EL (cell line): ENCODE data around the gene RAPGEF1.
"Not testable (repeated sequence)": the region's sequence is repeated elsewhere in the genome, so short reads cannot be mapped to it uniquely, and the experiment has no call there.

Experiments
- DNase-seq: peaks from one replicate; pipeline ENCODE4 v3.0.0-alpha.2; 2016

The RAPGEF1 gene, protein sequence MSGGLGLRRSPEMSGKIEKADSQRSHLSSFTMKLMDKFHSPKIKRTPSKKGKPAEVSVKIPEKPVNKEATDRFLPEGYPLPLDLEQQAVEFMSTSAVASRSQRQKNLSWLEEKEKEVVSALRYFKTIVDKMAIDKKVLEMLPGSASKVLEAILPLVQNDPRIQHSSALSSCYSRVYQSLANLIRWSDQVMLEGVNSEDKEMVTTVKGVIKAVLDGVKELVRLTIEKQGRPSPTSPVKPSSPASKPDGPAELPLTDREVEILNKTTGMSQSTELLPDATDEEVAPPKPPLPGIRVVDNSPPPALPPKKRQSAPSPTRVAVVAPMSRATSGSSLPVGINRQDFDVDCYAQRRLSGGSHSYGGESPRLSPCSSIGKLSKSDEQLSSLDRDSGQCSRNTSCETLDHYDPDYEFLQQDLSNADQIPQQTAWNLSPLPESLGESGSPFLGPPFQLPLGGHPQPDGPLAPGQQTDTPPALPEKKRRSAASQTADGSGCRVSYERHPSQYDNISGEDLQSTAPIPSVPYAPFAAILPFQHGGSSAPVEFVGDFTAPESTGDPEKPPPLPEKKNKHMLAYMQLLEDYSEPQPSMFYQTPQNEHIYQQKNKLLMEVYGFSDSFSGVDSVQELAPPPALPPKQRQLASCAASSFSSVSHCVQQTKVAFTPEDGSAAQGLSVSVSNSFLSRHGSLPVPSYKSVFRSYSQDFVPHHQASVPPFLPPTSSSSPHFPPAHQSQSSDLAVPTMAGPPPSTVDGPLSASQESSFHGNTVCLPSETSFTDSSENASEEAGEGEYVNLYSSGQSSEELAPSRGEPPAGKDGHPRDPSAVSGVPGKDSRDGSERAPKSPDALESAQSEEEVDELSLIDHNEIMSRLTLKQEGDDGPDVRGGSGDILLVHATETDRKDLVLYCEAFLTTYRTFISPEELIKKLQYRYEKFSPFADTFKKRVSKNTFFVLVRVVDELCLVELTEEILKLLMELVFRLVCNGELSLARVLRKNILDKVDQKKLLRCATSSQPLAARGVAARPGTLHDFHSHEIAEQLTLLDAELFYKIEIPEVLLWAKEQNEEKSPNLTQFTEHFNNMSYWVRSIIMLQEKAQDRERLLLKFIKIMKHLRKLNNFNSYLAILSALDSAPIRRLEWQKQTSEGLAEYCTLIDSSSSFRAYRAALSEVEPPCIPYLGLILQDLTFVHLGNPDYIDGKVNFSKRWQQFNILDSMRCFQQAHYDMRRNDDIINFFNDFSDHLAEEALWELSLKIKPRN (N-terminal part only)

GRCh38 chr9:131739959-131740648 lies at the start of gene RAPGEF1:
TSS of gene RAPGEF1 (minus strand) at chr9:131740076. CDS start at chr9:131739830, 246 bp downstream.
- peak; percentile 47 for DNase-seq

DNA sequence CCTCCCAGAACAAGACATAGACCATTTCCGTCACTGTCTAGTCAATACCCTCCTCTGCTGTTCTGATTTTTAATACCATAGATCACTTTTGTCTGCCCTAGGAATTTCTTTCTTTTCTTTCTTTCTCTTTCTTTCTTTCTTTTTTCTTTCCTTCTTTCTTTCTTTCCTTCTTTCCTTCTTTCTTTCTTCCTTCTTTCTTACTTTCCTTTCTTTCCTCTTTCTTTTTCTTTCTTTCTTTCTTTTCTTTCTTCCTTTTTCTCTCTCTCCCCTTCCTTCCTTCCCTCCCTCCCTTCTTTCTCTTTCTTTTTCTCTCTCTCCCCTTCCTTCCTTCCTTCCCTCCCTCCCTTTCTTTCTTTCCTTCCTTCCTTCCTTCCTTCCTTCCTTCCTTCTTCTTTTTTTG lies 49.0 kb upstream of the RAPGEF1 start:
- no peak for DNase-seq

DNA sequence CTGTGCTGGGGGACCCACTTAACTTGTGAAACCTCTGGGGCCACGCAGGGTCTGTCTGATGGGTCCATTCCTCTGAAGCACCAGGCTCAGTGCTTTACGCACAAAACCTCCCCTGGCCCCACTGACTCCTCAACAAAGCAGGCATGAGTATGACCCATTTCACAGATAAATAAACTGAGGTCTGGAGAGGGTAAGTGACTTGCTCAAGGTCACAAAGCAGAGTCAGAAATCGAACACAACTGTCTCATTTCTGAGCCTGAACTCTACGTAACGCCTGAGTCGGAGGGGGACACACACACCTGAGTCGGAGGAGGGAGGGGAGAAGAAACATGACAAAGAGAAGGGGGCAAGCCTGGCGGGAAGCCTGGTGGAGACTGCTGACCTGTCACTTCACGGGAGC lies 48.0 kb upstream of the RAPGEF1 start:
- no peak for DNase-seq

DNA sequence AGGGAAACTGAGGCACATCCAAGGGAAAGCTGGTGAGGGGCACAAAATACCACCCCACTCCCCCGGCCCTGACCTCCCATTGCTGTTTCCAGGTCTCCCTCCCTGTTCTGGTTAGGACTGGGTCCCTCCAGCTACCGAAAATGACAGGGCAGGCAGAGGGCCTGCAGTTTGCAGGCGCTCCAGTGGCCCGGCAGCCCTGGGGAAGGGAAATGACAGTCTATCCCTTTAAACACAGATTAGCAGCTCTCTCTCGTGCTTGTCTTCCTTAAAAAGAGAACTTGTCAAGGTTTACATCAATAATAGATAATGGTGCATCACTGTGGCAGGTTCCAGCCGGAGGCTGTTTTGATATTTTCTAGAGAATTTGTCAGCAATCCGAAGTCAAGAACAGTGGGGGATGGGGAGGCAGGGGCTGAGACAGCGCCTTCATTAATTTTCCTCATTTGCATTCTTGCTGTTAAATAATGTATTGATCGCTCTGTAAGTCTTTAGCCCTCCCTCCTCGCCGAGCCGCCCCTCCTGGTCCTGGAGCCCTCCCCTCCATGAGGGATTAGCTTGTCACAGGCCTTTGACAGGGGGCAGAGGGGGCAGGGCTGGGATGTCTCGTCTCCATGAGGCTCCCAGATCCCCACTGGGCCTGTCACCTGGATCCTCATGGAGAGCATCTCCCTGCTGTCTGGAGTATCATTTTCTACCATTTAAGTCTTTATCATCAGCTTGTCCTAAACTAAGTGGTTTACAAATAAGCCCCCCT lies 45.0 kb upstream of the RAPGEF1 start:
- no peak for DNase-seq

DNA sequence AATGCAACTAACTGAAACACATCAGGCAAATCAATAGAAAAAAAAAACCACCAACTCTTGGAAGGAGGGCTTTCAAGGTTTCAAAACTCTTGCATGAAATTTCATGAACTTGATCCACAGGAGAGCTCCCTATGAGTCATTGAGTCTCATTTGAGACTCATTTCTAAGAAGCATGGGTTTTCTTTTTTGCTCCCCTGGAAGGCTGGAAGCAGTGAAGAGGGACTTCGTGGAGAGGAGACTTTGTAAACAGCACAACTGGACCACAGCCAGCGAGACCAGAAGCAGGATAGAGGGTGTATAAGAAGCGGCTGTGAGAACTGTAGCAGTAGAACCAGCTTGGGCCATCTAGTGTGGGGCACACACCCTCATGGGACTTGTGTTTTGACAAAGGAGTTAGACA lies 41.2 kb upstream of the RAPGEF1 start:
- no peak for DNase-seq

DNA sequence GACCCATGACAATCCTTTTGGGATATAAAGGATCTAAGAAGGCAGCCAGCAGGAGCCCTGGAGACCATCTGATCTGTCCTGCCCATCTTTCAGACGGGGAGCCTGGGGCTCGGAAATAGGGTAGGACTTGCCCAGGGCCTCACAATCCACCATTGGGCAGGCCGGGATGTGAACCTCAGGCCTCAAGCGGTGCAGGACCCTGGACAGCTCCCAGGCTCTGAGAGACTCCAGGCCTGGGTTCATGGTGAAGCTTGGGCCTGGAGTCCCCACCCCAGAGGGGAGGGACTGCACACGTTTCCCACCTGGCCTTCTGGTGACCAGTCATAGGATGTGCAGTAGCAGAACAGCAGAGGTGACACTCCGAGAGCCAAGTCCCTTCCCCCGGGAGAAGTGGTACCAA lies 36.6 kb upstream of the RAPGEF1 start:
- DNase-seq = peak; percentile 37

GRCh38 chr9:131776036-131776435 lies 36.2 kb upstream of the RAPGEF1 start:
- no peak for DNase-seq

- DNase-seq = no peak
Measured at GRCh38 chr9:131774636-131775035, 34.8 kb upstream of the RAPGEF1 start.

DNA sequence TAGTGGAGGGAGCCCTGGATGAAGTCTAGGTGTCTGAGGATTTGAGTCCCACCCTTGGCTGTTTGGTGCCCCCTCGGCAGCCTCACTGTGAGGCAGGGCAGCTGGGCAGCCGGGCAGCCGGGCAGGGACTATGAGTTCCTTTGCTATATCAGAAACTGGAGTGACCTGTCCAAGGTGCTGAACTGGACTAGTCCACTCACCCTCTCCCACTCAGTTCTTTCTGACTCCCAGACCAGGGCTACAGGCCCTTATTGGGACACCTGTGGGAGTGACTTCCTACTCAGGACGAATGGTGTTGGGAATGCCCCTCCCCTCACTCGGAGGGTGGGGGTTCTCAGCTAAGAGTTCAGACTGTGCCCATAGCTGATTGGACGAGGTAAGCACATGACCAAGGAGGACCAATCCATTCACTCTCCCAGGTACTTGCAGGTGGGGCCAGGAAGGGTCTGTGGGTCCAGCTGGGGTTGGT lies 34.1 kb upstream of the RAPGEF1 start:
- DNase-seq = peak; percentile 51

DNA sequence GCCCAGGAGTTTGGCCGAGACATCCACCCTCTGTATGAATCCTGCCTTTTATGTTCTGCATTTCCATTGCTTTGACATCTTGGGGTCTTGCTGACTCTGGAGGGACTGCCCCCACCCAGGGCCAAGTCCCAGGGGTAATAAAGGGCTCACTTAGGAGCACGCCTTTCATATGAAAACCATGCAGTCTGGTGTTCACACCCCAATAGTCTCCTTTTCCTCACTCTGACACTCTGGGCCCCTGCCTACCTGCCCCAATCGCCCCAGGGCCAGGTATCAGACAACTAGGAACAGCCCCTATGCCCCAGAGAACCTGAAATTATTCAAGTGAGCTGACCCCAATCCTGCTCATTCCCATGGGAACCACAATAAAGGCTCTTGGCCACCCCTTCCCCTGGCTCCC lies 33.1 kb upstream of the RAPGEF1 start:
- no peak for DNase-seq

- no peak for DNase-seq
Measured at GRCh38 chr9:131771646-131772045, 31.8 kb upstream of the RAPGEF1 start.

GRCh38 chr9:131769361-131769760 lies 29.5 kb upstream of the RAPGEF1 start:
- DNase-seq = peak; percentile 57

- DNase-seq = no peak
Measured at GRCh38 chr9:131764568-131764967, 24.7 kb upstream of the RAPGEF1 start.

GRCh38 chr9:131762356-131762932 lies 22.6 kb upstream of the RAPGEF1 start:
- DNase-seq = peak; percentile 65

GRCh38 chr9:131759017-131759647 lies 19.3 kb upstream of the RAPGEF1 start:
- peak; percentile 22 for DNase-seq

GRCh38 chr9:131757549-131757948 lies 17.7 kb upstream of the RAPGEF1 start:
- DNase-seq = no peak

- peak; percentile 79 for DNase-seq
Measured at GRCh38 chr9:131755541-131756198, 15.8 kb upstream of the RAPGEF1 start.

- no peak for DNase-seq
Measured at GRCh38 chr9:131754846-131755245, 15.0 kb upstream of the RAPGEF1 start.

DNA sequence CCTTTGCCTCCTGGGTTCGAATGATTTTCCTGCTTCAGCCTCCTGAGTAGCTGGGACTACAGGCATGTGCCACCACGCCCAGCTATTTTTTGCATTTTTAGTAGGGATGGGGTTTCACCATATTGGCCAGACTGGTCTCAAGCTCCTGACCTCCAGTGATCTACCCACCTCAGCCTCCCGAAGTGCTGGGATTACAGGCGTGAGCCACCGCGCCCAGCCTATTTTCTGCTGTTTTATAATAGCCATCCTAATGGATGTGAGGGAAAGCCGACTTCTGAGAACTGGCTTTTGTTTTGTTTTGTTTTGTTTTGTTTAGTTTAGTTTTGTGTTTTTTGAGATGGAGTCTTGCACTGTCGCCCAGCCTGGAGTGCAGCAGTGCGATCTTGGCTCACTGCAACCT lies 13.9 kb upstream of the RAPGEF1 start:
- not testable (repeated sequence) for DNase-seq

- DNase-seq = no peak
Measured at GRCh38 chr9:131752231-131752884, 12.5 kb upstream of the RAPGEF1 start.
